ENCODE measurements around the gene BUB1B.

GRCh38 chr15:40234783-40235182, 73.9 kb downstream of the BUB1B start:
- no peak for TF ChIP-seq CTCF (IDR thresholded peaks at IDR 0.05)
- no peak for TF ChIP-seq EP300 (IDR thresholded peaks at IDR 0.05; ENCODE audit: borderline replicate concordance in 1 of 2, low read depth in 1 of 2, low read length in 1 of 2)
- no peak for TF ChIP-seq ZBTB33 (IDR thresholded peaks at IDR 0.05; ENCODE audit: borderline replicate concordance, low read depth)
- TF ChIP-seq USF1 (IDR thresholded peaks at IDR 0.05; ENCODE audit: borderline replicate concordance, low read depth) = no peak
- TF ChIP-seq GABPA (IDR thresholded peaks at IDR 0.05; ENCODE audit: low read depth) = no peak
- no peak for TF ChIP-seq FOSL2 (IDR thresholded peaks at IDR 0.05; ENCODE audit: borderline replicate concordance, low read depth)
- no peak for TF ChIP-seq JUND (IDR thresholded peaks at IDR 0.05)
